ENCODE results near the gene NDUFS6.

Gene NDUFS6

DNA sequence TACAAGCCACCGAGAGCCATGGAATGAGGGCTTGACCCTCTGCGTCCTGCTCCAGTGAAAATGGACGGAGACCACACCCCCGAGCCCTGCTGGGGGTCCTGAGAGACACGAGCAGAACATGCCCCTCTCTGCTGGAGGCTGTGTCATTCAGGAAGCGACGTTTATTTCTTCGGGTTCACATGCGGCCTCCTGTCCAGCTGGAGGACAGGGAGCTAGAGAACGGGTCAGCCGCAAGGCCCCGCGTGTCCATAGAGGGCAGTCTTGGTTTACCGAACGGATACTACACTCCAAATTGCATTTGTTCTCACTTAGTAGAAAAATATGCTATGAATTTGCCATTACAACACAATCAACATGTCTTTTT, 37.7 kb upstream of the NDUFS6 start:
- no peaks in the 10 kb centered on the region for H3K36me3 ChIP-seq (ENCODE audit: control insufficient read depth in 2 of 2, insufficient read depth in 1 of 2, low read length in 2 of 2)
- ChIA-PET POLR2A (no interaction called here), CTCF (interaction anchor here (0.6 to 2.5 kb wide), 19 partner anchors 9 to 1027 kb away, joined by 3 to 11 read pairs (median 4); no protein-coding TSS in a partner anchor)
- TF ChIP-seq GLIS1 (tag by site-specific recombination; IDR thresholded peaks at IDR 0.05) (peak; percentile 19; the same call in 1 of the 2 replicates), ZNF654 (tag by site-specific recombination; IDR thresholded peaks at IDR 0.05; ENCODE audit: low read depth) (peak; percentile 23; the same call in 1 of the 2 replicates), YY2 (tag by site-specific recombination; IDR thresholded peaks at IDR 0.05) (no peak), ZNF16 (tag by site-specific recombination; IDR thresholded peaks at IDR 0.05; ENCODE audit: low read depth) (no peak)
- TF ChIP-seq, protein P1, sequence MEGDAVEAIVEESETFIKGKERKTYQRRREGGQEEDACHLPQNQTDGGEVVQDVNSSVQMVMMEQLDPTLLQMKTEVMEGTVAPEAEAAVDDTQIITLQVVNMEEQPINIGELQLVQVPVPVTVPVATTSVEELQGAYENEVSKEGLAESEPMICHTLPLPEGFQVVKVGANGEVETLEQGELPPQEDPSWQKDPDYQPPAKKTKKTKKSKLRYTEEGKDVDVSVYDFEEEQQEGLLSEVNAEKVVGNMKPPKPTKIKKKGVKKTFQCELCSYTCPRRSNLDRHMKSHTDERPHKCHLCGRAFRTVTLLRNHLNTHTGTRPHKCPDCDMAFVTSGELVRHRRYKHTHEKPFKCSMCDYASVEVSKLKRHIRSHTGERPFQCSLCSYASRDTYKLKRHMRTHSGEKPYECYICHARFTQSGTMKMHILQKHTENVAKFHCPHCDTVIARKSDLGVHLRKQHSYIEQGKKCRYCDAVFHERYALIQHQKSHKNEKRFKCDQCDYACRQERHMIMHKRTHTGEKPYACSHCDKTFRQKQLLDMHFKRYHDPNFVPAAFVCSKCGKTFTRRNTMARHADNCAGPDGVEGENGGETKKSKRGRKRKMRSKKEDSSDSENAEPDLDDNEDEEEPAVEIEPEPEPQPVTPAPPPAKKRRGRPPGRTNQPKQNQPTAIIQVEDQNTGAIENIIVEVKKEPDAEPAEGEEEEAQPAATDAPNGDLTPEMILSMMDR (tag by site-specific recombination; IDR thresholded peaks at IDR 0.05): peak; percentile 39; the same call in 1 of the 2 replicates
- TF ChIP-seq, protein P2, sequence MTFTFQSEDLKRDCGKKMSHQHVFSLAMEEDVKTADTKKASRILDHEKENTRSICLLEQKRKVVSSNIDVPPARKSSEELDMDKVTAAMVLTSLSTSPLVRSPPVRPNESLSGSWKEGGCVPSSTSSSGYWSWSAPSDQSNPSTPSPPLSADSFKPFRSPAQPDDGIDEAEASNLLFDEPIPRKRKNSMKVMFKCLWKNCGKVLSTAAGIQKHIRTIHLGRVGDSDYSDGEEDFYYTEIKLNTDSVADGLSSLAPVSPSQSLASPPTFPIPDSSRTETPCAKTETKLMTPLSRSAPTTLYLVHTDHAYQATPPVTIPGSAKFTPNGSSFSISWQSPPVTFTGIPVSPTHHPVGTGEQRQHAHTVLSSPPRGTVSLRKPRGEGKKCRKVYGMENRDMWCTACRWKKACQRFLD (tag by site-specific recombination; IDR thresholded peaks at IDR 0.05): no peak
- no peaks in the 10 kb centered on the region for H3K4me1 ChIP-seq (ENCODE audit: control insufficient read depth, insufficient read depth, low read length)
- no peaks in the 10 kb centered on the region for H3K9me3 ChIP-seq (ENCODE audit: control insufficient read depth, insufficient read depth, low read depth, low read length)
- H3K27ac ChIP-seq (ENCODE audit: extremely low read depth, low read depth, low read length): no peak overlapping the region
- H3K4me3 ChIP-seq (ENCODE audit: low read depth, low read length): no peak overlapping the region

DNA sequence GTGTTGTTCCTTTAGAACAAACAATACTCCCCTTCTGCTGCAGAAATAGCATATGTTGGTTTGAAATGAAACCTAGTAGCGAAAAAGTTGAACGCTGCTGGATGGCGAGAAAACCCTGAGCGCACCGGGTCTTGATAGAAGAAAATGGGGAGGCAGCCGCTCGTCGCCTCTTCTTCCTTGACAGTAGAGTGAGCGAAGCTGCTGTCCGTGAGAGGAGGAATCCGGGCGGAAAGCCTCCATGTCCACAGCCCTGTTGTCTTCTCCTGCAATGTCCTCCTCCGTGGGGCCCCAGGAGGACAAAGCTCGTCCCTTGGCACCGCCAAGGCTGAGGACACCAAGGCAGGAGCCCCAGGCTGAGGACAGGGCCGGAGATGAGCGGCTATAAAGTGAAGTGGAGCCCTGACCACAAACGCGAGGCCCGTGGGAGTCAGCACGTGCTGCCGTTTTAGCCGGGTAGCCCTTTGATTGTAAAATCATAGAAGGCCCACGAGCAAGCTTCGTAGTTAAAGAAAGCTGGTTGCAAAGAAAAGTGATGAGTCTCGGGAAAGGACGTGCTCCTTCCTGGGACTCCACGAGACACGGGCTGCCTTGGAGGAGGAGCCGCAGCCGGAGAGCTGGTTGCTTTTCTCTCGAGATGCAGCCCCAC, 37.1 kb upstream of the NDUFS6 start:
- no peaks in the 10 kb centered on the region for H3K4me1 ChIP-seq (ENCODE audit: control insufficient read depth, insufficient read depth, low read length)
- POLR2A ChIA-PET: no interaction called here
- TF ChIP-seq, protein P3, sequence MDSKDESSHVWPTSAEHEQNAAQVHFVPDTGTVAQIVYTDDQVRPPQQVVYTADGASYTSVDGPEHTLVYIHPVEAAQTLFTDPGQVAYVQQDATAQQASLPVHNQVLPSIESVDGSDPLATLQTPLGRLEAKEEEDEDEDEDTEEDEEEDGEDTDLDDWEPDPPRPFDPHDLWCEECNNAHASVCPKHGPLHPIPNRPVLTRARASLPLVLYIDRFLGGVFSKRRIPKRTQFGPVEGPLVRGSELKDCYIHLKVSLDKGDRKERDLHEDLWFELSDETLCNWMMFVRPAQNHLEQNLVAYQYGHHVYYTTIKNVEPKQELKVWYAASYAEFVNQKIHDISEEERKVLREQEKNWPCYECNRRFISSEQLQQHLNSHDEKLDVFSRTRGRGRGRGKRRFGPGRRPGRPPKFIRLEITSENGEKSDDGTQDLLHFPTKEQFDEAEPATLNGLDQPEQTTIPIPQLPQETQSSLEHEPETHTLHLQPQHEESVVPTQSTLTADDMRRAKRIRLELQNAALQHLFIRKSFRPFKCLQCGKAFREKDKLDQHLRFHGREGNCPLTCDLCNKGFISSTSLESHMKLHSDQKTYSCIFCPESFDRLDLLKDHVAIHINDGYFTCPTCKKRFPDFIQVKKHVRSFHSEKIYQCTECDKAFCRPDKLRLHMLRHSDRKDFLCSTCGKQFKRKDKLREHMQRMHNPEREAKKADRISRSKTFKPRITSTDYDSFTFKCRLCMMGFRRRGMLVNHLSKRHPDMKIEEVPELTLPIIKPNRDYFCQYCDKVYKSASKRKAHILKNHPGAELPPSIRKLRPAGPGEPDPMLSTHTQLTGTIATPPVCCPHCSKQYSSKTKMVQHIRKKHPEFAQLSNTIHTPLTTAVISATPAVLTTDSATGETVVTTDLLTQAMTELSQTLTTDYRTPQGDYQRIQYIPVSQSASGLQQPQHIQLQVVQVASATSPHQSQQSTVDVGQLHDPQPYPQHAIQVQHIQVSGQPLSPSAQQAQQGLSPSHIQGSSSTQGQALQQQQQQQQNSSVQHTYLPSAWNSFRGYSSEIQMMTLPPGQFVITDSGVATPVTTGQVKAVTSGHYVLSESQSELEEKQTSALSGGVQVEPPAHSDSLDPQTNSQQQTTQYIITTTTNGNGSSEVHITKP (tag by site-specific recombination; IDR thresholded peaks at IDR 0.05): no peak
- no peak for TF ChIP-seq ZFHX2 (tag by site-specific recombination; conservative IDR thresholded peaks at IDR 0.05)
- no peak for TF ChIP-seq REPIN1 (tag by site-specific recombination; IDR thresholded peaks at IDR 0.05; ENCODE audit: low read depth)
- no peak for TF ChIP-seq ZNF416 (tag by site-specific recombination; IDR thresholded peaks at IDR 0.05)
- no peak for TF ChIP-seq ZNF626 (tag by site-specific recombination; IDR thresholded peaks at IDR 0.05)
- TF ChIP-seq ZNF510 (tag by site-specific recombination; IDR thresholded peaks at IDR 0.05; ENCODE audit: insufficient replicate concordance): no peak
- TF ChIP-seq ZNF184 (tag by site-specific recombination; IDR thresholded peaks at IDR 0.05): no peak

DNA sequence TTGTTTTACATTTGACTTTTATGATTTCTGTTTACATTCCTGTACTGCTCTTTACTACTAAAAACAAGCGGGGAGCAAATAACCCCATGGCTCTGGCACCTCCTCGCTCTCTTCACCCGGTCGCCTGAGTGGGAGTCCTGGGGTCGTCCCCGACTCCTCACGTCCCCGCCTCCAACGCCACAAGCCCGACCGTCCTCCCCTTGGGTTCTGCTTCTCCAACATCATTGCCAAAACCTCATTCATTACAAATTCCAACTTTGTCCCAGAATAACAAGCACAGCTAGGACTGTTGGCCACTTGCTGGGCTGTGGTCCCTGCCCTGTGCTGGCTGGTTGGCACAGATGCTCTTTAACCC, 36.6 kb upstream of the NDUFS6 start:
- ChIA-PET POLR2A (no interaction called here), CTCF (interaction anchor here (0.9 to 2.0 kb wide), 6 partner anchors 21 to 275 kb away, joined by 3 to 11 read pairs (median 6); no protein-coding TSS in a partner anchor)
- no peak overlapping the region for H3K27ac ChIP-seq (ENCODE audit: extremely low read depth, low read depth, low read length)
- H3K4me3 ChIP-seq (ENCODE audit: low read depth, low read length): no peak overlapping the region
- H3K9me3 ChIP-seq (ENCODE audit: control insufficient read depth, insufficient read depth, low read depth, low read length): no peaks in the 10 kb centered on the region
- H3K36me3 ChIP-seq (ENCODE audit: control insufficient read depth in 2 of 2, insufficient read depth in 1 of 2, low read length in 2 of 2): no peaks in the 10 kb centered on the region
- no peaks in the 10 kb centered on the region for H3K4me1 ChIP-seq (ENCODE audit: control insufficient read depth, insufficient read depth, low read length)
- TF ChIP-seq ZNF350 (tag by site-specific recombination; IDR thresholded peaks at IDR 0.05): no peak
- TF ChIP-seq ZNF133 (tag by site-specific recombination; IDR thresholded peaks at IDR 0.05): no peak
- TF ChIP-seq ZNF23 (tag by site-specific recombination; IDR thresholded peaks at IDR 0.05; ENCODE audit: borderline replicate concordance): no peak

More for the DNA sequence above, 37.1 kb upstream of the NDUFS6 start:
- H3K27ac ChIP-seq (ENCODE audit: extremely low read depth, low read depth, low read length): no peak overlapping the region
- no peaks in the 10 kb centered on the region for H3K36me3 ChIP-seq (ENCODE audit: control insufficient read depth in 2 of 2, insufficient read depth in 1 of 2, low read length in 2 of 2)
- no peaks in the 10 kb centered on the region for H3K9me3 ChIP-seq (ENCODE audit: control insufficient read depth, insufficient read depth, low read depth, low read length)
- no peak overlapping the region for H3K4me3 ChIP-seq (ENCODE audit: low read depth, low read length)
- CTCF ChIA-PET: interaction anchor here (0.6 to 2.5 kb wide), 14 partner anchors 16 to 1027 kb away, joined by 3 to 11 read pairs (median 4); no protein-coding TSS in a partner anchor
